Ishikawa (cell line): ENCODE results near the gene UBE2D4.

Experiments
- CEBPB ChIP-seq: IDR thresholded peaks from 2 replicates; pipeline ENCODE4 v1.6.1; 2012
- CREB1 ChIP-seq: IDR thresholded peaks from 2 replicates; pipeline ENCODE4 v1.6.1; 2012; ENCODE audit warnings: low read depth
- EGR1 ChIP-seq: IDR thresholded peaks from 2 replicates; pipeline ENCODE4 v1.6.1; 2012
- EP300 ChIP-seq: IDR thresholded peaks from 2 replicates; pipeline ENCODE4 v1.6.1; 2012; ENCODE audit warnings: borderline replicate concordance
- FOXM1 ChIP-seq: IDR thresholded peaks from 2 replicates; pipeline ENCODE4 v1.6.1; 2012; ENCODE audit warnings: low read depth, borderline replicate concordance
- MAX ChIP-seq: IDR thresholded peaks from 2 replicates; pipeline ENCODE4 v1.6.1; 2012
- NFIC ChIP-seq: IDR thresholded peaks from 2 replicates; pipeline ENCODE4 v1.6.1; 2012
- RAD21 ChIP-seq: IDR thresholded peaks from 2 replicates; pipeline ENCODE4 v1.6.1; 2012; ENCODE audit warnings: low read depth
- REST ChIP-seq: IDR thresholded peaks from 2 replicates; pipeline ENCODE4 v1.6.1; 2012; ENCODE audit warnings: low read depth, mild to moderate bottlenecking
- TAF1 ChIP-seq: IDR thresholded peaks from 2 replicates; pipeline ENCODE4 v1.6.1; 2012; ENCODE audit warnings: low read depth, mild to moderate bottlenecking
- TCF12 ChIP-seq: IDR thresholded peaks from 2 replicates; pipeline ENCODE4 v1.6.1; 2012; ENCODE audit warnings: low read depth
- TEAD4 ChIP-seq: IDR thresholded peaks from 2 replicates; pipeline ENCODE4 v1.6.1; 2012
- USF1 ChIP-seq: IDR thresholded peaks from 2 replicates; pipeline ENCODE4 v1.6.1; 2012
- ZBTB7A ChIP-seq: IDR thresholded peaks from 2 replicates; pipeline ENCODE4 v1.6.1; 2012; ENCODE audit warnings: low read depth

Gene UBE2D4

DNA sequence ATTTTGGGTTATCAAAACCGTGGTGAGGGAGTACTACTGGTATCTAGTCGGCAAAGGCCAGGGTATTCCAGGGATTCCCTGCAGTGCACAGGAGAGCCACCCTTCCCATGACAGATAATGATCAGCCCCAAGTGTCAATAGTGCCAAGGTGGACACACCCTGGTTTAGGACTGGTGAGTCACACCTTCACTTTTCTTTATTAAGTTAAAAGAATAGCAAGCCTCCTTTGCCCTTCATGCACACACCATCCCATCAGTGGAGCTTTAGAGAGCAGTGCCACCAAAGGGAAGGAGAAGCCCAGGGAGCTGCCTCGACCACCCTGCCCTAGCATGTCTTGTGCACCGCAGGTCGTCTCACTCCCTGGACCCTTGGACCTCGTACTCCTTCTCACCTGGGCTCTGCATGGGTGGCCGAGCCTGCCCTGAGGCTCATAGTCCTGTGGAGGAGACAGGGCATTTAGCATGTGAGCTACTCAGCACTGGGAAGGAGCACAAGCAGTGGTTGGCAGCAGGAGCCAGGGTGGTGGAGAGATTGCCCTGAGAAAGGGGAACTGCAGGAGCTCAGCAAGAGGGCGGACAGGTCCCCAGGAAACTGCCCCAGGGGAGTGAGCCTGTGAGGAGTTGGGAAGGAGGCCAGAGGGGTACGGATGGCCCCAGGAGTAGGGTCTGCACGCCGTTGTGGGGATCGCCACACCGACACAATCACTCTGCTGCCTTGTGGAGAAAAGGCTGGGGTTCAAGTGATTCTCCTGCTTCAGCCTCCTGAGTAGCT is 17.4 kb downstream of the UBE2D4 start:
- TF ChIP-seq MAX: no peak
- no peak for TF ChIP-seq ZBTB7A
- no peak for TF ChIP-seq NFIC
- TF ChIP-seq EGR1: no peak

- no peak for TF ChIP-seq USF1
- TF ChIP-seq TAF1: no peak
- no peak for TF ChIP-seq REST
- no peak for TF ChIP-seq EGR1
Measured at GRCh38 chr7:43944286-43944685, 18.1 kb downstream of the UBE2D4 start.

GRCh38 chr7:43952028-43952427 is 25.8 kb downstream of the UBE2D4 start:
- no peak for TF ChIP-seq NFIC
- no peak for TF ChIP-seq EP300
- no peak for TF ChIP-seq FOXM1
- no peak for TF ChIP-seq USF1
- TF ChIP-seq RAD21: no peak
- no peak for TF ChIP-seq EGR1
- TF ChIP-seq REST: no peak
- TF ChIP-seq CREB1: no peak
- TF ChIP-seq CEBPB: no peak
- no peak for TF ChIP-seq ZBTB7A

GRCh38 chr7:43953071-43953470 is 26.8 kb downstream of the UBE2D4 start:
- TF ChIP-seq FOXM1: no peak
- TF ChIP-seq NFIC: no peak
- no peak for TF ChIP-seq TAF1
- no peak for TF ChIP-seq MAX
- no peak for TF ChIP-seq CREB1
- TF ChIP-seq EGR1: no peak
- no peak for TF ChIP-seq TCF12
- no peak for TF ChIP-seq USF1
- TF ChIP-seq REST: no peak
- no peak for TF ChIP-seq EP300
- TF ChIP-seq RAD21: no peak
- TF ChIP-seq TEAD4: no peak
